ENCODE data around the gene IGSF23. TPM values are rescaled to one million over a fixed set of nuclear protein-coding genes. Genes with fewer than 3 reads are reported as not detected.
A peak's percentile ranks its signal among the peaks of the same experiment; 100 is the strongest.

IGSF23 gene, protein sequence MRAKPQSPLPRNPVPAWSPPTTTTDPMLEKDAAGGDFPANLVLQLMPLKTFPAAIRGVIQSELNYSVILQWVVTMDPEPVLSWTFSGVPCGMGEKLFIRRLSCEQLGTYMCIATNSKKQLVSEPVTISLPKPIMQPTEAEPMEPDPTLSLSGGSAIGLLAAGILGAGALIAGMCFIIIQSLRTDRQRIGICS
- 1 to 10 TPM in 2 of 3 donors, under 1 TPM in 1; 0.97 to 1.5 (median 1.3) TPM for polyA plus RNA-seq (ENCODE audit: insufficient read length in 3 of 3)

DNA sequence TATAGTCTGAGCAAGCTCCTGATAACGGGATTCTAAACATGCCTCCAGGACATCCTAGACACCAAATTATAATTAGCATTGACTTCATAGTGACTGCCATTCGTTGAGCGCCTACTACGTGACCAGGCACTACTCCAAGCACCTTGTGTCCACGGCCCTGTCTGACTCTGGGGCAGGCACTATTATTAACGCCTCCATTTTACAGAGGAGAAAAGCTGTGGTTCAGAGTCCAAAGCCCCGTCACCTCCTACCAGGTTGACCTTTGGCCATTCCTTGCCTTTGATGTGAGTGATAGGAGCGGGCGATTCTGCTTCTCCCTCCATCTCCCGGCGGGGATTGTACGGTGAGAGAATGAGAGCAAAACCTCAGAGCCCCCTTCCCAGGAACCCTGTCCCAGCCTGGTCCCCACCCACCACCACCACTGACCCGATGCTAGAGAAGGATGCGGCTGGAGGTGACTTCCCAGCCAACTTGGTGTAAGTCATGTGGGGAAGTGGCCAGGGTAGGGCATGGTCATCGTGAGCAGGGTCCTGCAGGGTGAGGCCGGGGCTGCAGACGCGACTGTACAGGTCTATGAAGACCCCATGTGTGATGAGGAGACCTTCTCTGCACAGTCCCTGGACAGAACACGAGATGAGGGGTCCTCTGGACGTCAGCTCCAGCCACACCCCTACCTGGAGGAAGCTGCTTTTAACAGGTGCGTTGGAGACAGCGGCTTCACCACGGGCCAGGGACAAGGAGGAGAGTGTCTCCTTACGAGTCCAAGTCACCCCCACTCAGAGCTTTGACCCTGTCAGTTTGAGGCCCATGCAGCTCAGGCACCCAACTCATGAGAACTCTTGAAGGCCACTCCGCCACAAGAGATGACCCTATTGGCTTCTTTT is at the start of gene IGSF23:
TSS of gene IGSF23 (plus strand) at position 269 of the 884 bp plus-strand sequence. CDS start at position 352, 83 bp downstream.
- DNase-seq (ENCODE audit: low read depth in 3 of 3, low spot score in 2 of 3), result no peak

DNA sequence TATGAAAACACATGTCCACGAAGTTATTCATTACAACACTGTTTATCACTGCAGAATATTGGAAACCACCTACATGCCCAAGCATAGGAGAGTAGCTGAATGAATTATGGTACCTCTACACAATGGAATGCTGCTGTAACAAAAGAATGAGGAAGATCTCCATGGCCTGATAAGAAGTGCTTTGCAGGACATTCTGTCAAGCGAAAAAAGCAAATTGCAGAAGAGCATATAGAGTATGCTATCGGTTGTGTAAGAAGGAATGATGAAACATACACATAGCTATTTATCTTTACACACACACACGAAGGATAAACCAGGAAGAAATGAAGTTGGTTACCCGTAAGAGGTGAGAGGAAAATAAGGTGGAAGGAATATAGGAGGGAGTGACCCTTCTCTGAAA is 46.4 kb upstream of the IGSF23 start:
- DNase-seq (ENCODE audit: low read depth in 3 of 3, low spot score in 2 of 3), result no peak

DNA sequence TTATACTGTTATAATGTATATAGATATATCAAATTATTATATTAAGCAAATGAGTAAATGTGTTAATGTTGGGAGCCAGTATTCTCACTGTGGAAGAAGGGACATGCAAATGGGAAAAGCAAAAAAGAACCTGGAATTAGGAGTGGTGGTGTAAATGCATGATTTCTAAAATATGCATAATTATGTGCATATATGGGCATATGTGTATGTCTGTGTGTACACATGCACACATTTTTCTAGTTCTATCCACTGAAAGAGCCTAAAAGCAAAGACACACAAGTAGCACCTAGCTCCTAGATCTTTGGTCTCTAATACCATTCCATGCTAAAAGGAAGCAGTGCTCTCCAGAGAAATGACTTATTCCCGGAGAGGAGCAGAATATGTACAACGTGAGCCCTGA is 45.6 kb upstream of the IGSF23 start:
- DNase-seq (ENCODE audit: low read depth in 3 of 3, low spot score in 2 of 3), result no peak

DNA sequence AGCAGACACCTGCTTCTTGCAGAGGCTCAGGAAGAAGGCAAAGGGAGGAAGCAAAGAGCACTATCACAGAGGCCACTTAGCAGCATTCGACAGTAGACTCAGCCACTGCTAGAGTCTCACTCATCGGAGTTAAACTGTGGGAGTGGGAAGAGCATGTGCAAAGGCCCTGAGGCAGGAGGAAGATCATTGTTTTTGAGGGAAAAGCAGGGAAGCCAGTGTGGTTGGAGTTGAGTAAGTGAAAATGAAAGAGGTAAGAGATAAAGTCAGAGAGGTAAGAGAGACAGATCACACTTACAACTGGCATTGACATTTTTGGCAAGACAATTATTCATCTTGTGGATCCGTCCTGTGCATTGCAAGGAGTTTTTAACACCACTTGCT is 42.8 kb upstream of the IGSF23 start:
- DNase-seq (ENCODE audit: low read depth in 3 of 3, low spot score in 2 of 3), result no peak

DNA sequence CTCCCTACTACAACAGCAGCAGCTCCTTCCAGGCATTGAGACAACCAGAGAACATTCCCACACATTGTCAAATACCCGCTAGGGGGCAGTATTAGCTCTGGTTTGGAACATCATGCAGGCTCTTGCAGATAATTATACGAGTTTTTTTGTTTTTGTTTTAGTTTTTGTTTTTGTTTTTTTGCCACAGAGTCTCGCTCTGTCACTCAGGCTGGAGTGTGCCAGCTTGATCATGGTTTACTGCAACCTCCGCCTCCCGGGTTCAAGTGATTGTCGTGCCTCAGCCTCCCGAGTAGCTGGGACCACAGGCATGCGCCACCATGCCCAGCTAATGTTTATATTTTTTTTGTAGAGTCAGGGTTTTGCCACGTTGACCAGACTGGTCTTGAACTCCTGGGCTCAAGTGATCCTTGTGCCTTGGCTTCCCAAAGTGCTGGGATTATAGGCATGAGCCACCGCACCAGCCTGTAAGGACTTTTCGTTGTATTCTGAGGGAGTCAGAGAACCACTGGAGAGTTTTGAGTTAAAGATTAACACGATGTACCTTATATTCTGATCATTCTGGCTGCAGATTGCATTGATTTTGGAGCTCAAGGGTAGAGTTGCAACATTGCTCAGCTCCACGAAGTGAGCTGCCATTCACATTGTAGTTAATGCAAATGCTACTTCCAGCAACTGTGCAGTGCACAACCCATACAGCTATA is 42.2 kb upstream of the IGSF23 start:
- DNase-seq (ENCODE audit: low read depth in 3 of 3, low spot score in 2 of 3), result peak; percentile 75 to 79 (median 76)

DNA sequence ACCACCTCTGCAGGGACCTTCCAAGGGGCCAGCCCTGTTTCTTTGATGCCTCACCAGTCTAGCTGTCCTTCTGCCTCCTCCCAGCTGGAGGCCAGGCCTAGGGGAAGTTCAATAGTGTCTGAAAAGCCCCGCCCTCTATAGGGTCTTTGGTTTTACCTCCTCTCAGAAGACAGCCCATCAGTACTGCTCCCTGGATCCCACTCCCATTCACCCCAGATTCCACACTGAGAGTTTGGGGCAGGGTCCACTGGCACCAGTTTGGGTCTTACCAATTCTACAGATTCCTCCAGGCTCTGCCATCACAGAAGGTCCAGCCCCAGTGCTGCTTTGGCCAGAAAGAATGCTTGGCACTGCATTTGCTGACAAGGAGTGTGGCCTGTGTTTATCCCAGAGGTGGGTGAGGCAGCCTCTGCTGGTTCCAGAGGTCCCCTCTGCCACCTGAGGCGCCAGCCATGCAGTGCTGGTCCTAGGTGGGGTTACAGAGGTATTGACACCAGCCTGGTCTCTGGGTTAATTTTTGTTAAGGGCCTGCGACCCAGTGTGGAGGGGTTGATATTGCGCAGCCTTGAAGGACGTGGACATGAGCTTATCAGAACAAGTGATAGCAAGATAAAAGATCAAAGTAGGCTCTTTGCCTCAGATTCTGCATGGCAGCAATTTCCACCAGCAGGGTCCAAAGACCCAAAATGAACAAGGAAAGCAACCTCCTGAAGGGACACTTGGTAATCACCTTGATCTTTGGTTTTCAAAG is 41.4 kb upstream of the IGSF23 start:
- no peak for DNase-seq (ENCODE audit: low read depth in 3 of 3, low spot score in 2 of 3)

DNA sequence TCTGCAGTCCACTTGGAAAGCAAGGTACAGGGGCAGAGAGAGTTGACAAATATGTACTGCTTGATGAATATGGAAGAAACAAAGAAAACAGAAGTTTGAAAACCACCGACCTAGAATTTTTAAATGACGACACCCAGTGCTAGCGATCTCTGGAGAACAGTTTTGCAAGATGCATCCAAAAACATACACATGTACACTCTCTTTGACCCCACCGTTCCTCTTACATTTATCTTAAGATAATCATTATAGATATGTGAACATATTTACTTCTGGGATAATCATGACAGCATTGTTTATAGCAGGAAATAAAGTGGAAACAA is 40.8 kb upstream of the IGSF23 start:
- DNase-seq (ENCODE audit: low read depth in 3 of 3, low spot score in 2 of 3), result no peak

DNA sequence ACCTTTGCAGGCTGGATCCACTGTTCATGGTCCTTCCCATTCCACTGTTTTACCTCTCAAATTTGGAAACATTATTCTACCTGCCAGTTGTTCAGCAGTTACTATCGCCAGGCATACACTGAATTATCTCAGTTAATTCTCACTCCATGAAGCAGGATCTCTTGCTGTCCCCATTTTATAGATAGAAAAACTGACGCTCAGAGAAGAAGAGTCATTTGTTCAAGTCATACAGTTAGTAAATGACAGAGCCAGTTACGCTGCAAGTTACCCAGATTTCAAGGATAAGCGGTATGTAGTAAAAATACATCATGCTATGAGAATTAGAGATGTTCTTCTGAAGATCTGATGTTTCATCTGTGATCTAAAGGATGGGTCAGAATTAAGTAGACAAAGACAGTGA is 40.2 kb upstream of the IGSF23 start:
- no peak for DNase-seq (ENCODE audit: low read depth in 3 of 3, low spot score in 2 of 3)

DNA sequence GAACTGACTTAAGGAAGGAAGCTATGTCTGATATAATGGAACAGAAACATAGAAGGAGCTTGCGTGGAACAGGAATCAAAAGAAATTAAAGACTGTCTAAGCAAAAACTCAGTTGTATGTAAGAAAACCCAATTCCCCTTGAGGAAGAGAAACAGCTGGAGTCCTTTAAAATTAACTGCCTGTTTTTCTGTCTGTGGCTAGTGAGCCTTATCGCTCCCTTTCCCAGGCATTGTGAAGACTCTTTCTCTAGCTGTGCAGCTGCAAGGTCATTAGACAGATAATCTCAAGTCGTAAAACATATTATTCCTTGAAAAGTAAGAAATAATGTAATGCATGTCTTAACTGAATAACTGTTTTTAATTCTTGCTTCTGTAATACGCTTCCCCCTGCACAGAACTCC is 39.7 kb upstream of the IGSF23 start:
- DNase-seq (ENCODE audit: low read depth in 3 of 3, low spot score in 2 of 3), result peak; percentile 31 to 39 (median 33)

DNA sequence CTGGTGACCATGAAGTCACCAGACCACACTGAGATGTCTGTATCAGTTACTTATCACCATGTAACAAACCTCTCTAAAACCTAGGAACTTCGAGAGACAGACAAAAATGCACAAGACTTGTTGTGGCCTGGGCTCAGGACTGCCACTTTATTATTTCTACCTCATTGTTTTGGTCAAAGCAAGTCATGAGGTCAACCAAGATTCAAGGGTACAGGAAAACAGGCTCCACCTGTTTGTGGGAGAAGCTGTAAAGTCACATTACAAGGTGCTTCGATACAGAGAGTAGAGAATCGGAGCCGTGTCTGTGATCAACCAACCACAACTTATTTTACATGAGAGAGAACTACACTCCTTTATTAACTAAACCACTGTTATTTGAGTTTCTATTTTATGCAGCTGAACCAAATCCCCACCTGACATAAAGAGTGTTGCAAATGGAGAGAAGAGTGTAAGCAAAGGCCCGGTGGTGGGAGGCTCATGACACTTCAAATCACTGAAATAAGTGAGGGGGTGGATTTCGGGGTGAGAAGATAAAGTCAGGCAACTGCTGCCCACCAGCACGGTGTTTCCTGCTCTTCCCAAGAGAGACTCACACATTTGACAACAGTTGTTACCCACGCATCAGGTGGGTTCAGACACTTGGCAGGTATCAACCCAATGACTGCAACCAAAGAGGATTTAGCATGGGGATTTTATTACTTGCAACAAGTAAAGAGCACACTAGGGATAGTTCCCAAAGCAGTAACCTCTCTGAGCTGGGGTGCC is 39.0 kb upstream of the IGSF23 start:
- peak in 2 of 3 donors; percentile 18 to 21 for DNase-seq (ENCODE audit: low read depth in 3 of 3, low spot score in 2 of 3)

DNA sequence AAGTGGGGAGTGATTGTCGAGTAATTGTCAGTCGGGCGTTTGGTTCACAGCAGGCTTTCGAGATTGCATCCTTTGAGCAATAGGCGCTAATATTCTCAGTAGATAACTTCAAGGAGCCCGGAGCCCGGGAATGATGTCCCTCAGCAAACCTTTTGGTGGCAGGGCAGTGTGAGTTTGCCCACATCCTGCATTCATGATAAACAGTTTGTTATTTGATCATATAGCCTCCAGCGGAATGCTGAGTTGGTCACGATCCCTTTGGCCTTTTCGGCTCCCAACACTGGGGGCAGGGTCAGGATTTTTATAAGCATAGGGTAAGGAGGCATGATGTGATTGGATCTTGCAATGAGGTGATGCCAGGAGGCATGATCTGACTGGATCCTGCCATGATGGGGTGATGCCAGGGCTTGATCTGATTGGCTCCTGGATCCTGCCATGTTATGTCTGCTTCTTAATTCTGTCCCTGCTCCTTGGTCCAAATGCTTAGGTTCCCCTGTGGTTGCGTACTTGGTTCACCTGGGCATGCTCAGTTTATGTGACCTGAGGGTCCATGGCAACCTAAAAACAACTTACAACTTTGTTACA is 38.2 kb upstream of the IGSF23 start:
- no peak for DNase-seq (ENCODE audit: low read depth in 3 of 3, low spot score in 2 of 3)

DNA sequence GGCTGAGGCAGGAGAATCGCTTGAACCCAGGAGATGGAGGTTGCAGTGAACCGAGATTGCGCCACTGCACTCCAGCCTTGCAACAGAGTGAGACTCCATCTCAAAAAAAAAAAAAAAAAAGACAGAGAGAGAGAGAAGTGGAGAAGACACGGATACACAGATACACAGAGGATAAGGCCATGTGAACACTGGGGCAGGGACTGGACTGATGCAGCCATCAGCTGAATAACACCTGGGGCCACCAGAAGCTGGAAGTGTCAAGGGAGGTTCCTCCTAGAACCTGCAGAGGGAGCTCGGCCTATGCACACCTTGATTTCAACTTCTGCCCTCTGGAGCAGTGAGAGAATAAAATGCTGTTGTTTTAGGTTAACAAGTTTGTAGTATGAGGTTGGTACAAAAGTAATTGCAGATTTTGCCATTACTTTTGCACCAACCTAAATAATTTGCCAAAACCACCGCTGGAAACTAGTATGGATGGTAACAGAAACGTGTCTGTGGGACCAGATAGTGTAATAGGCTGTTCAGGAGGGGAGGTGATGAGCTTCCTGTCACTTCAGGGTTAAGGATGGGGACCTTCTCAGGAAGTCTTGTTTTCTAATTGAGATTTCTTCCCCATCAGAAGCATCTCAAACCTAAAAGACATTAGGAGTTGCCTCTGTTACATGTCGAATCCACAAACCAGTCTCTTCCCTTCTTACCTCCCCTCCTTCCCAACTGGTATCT is 36.4 kb upstream of the IGSF23 start:
- no peak for DNase-seq (ENCODE audit: low read depth in 3 of 3, low spot score in 2 of 3)

DNA sequence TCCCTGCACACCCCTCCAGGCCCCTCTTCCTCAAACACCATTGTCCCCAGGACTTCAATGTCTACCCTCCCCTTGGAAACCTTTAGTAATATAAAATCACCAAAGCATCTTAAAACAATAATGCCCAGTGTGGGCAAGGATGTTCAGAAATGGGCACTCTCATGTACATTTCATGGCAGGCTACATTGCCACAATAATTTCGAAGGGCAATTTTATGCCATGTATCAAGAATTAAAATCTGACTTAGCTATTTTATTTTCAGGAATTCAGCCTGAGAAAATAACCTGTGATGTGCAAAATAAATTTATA is 35.8 kb upstream of the IGSF23 start:
- no peak for DNase-seq (ENCODE audit: low read depth in 3 of 3, low spot score in 2 of 3)

DNA sequence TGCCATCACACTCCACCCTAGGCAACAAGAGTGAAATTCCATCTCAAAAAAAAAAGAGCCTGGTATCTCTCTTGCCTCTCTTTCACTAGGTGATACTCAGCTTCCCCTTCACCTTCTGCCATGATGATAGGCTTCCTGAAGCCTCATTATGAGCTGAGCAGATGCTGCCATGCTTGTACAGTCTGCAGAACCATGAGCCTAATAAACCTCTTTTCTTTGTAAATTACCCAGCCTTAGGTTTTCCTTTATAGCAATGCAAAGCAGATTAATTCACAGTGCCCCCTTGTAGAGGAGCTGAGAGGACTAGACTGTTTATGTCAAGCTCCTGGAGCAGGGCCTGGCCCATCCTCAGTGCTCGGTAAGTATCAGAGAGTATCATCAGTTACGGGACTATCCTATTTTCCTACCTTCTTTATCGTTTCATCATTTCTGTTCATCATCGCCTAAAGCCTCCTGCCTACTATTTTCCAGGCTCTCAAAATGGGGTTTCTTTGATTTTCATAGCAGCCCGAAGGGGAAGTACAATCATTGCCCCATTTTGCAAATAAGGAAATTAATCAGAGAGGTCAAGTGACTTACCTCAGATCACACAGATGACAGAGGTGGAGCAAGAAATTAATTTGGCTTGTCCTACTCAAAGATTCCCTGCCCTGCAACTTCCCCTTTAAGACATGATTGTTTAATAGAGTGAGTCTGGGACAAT is 33.5 kb upstream of the IGSF23 start:
- DNase-seq (ENCODE audit: low read depth in 3 of 3, low spot score in 2 of 3), result no peak

DNA sequence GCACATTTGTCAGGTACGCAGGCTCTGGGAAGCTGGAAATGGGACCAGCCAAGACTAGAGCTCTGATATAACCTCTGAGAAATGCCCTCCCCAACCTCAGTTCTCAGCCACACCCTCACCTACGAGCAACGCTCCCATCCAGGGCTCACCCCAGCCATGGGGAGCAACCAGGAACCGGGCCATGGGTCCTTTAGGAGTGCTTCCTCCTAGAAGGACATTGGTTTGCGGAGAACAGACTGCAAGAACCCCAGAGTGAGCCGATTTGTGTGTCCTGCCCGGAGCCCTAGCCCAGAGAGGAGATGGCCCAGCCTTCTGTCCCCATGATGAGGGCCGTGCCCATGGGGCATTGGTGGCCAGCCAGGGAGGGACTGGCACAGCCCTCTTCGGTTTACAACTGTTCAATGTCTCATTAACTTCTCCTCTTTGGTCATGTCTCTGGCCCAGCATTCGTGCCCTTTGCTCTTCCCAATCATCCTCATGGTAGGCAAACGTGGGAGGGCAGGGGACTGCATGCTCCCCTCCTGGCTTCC is 32.9 kb upstream of the IGSF23 start:
- DNase-seq (ENCODE audit: low read depth in 3 of 3, low spot score in 2 of 3), result no peak

DNA sequence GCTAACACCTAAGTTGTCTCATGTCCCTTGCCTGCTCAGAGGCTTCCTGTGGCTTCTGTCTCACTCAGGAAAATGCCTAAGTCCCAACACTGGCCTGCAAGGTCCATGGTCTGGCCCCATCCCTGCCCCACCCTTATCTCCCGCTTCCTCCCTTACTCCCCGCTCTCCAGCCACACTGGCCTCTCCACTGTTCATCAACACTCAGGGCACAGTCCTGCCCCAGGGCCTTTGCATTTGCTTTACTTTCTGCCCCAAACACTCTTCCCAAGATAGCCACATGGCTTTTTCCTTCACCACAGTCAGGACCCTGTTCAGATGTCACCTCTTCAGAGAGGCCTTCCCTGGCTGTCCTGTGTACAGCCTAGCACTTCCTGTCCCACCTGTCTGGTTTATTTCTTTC is 32.1 kb upstream of the IGSF23 start:
- DNase-seq (ENCODE audit: low read depth in 3 of 3, low spot score in 2 of 3), result no peak

DNA sequence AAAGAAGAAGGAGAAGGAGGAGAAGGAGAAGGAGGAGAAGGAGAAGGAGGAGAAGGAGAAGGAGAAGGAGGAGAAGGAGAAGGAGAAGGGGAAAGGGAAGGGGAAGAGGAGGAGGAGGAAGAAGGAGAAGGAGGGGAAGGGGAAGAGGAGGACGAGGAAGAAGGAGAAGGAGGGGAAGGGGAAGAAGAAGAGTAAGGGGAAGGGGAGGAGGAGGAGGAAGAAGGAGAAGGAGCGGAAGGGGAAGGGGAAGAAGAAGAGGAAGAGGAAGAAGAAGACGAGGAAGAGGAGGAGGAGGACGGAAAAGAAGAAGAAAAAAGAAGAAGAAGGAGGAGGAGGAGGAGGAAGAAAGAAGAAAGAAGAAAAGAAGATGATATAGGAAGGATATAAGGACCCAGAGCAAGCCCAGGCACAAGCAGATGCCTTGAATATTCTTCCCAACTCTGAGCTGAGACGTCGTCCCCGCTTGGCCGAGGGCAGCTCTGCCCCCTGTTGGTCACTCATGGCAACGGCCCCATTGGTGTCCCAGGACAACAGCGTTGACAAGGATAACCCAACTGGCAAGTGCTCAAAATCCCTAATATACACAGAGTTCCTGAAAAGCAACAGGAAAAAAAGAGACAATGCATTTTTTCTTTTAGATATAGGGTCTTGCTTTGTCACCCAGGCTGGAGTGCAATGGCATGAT is 30.6 kb upstream of the IGSF23 start:
- no peak for DNase-seq (ENCODE audit: low read depth in 3 of 3, low spot score in 2 of 3)

Measured in right renal cortex interstitium (tissue), 3 donors.